IMR-90 (cell line): ENCODE results near the gene ADAMTS6. TPM values are rescaled to one million over a fixed set of nuclear protein-coding genes. Genes with fewer than 3 reads are reported as not detected.

Experiments
- ATAC-seq: fragments of 200-7000 bp; cut with Tn5 transposase; 2 replicates; pipeline ENCODE4 v1.9.1; 2020; ENCODE audit warnings: low read depth, mild to moderate bottlenecking, moderate library complexity
- BruUV-seq: library from RNA; stranded (reverse); fragments of 400-500 nt; replicated peaks from 2 replicates; lab custom pipeline; 2021; lab: Mats Ljungman, UMichigan
- CTCF ChIA-PET: fragments of 300-600 bp; formaldehyde crosslinking; extraction: SDS; loops from one replicate; lab custom pipeline; 2021; ENCODE audit warnings: antibody characterized with exemption; lab: Yijun Ruan, JAX
- POLR2A ChIA-PET: fragments of 300-600 bp; sonication (Branson Sonifier 250); formaldehyde crosslinking; loops from one replicate; lab custom pipeline; 2022; ENCODE audit warnings: antibody characterized with exemption; ENCODE audit not compliant: unreplicated experiment; lab: Charles Lee
- DNase-seq: peaks from one replicate; pipeline ENCODE4 v3.0.0; 2013
- H2AFZ ChIP-seq: replicated peaks from 2 replicates; pipeline ENCODE3; 2013; ENCODE audit warnings: low read length, mild to moderate bottlenecking; ENCODE audit not compliant: poor library complexity
- H2AK5ac ChIP-seq: 2 replicates; pipeline ENCODE4 v1.6.1; 2013; ENCODE audit warnings: low read depth, low read length, inconsistent platforms
- H2AK9ac ChIP-seq: replicated peaks from 2 replicates; pipeline ENCODE3; 2013; ENCODE audit warnings: mild to moderate bottlenecking, low read depth, low read length, moderate library complexity; ENCODE audit not compliant: poor library complexity
- H2BK120ac ChIP-seq: 2 replicates; pipeline ENCODE4 v1.6.1; 2013; ENCODE audit warnings: low read depth, low read length, inconsistent platforms
- H2BK15ac ChIP-seq: 3 replicates; pipeline ENCODE4 v1.6.1; 2013; ENCODE audit warnings: low read depth, low read length, inconsistent platforms
- H2BK20ac ChIP-seq: 2 replicates; pipeline ENCODE4 v1.6.1; 2013; ENCODE audit warnings: low read depth, mild to moderate bottlenecking, inconsistent platforms, low read length, moderate library complexity
- H2BK5ac ChIP-seq: 2 replicates; pipeline ENCODE4 v1.6.1; 2013; ENCODE audit warnings: mild to moderate bottlenecking, low read depth, low read length, inconsistent platforms; ENCODE audit not compliant: poor library complexity, severe bottlenecking
- H3K14ac ChIP-seq: replicated peaks from 2 replicates; pipeline ENCODE4 v1.6.1; 2013; ENCODE audit warnings: low read depth, low read length, inconsistent platforms
- H3K18ac ChIP-seq: 2 replicates; pipeline ENCODE4 v1.6.1; 2013; ENCODE audit warnings: low read depth, low read length, control low read depth
- H3K23ac ChIP-seq: 2 replicates; pipeline ENCODE4 v1.6.1; 2013; ENCODE audit warnings: low read depth, low read length, inconsistent platforms
- H3K27ac ChIP-seq: 2 replicates; pipeline ENCODE4 v1.5.1; 2013; ENCODE audit warnings: mild to moderate bottlenecking, control low read depth, low read length; ENCODE audit not compliant: insufficient read depth
- H3K27me3 ChIP-seq: 2 replicates; pipeline ENCODE4 v1.6.1; 2013; ENCODE audit warnings: low read length; ENCODE audit not compliant: control insufficient read depth, insufficient read depth
- H3K36me3 ChIP-seq: 2 replicates; pipeline ENCODE4 v1.6.1; 2013; ENCODE audit warnings: low read length, mixed read lengths; ENCODE audit not compliant: control insufficient read depth, insufficient read depth
- H3K4ac ChIP-seq: 2 replicates; pipeline ENCODE4 v1.6.1; 2013; ENCODE audit warnings: low read depth, low read length, inconsistent platforms
- H3K4me1 ChIP-seq: 2 replicates; pipeline ENCODE4 v1.6.1; 2013; ENCODE audit warnings: low read length, mixed read lengths; ENCODE audit not compliant: control insufficient read depth, insufficient read depth
- H3K4me2 ChIP-seq: 2 replicates; pipeline ENCODE4 v1.6.1; 2013; ENCODE audit warnings: low read depth, mild to moderate bottlenecking, control low read depth, low read length, moderate library complexity
- H3K4me3 ChIP-seq: 2 replicates; pipeline ENCODE4 v1.5.1; 2013; ENCODE audit warnings: low read depth, mild to moderate bottlenecking, control low read depth, low read length, moderate library complexity; ENCODE audit not compliant: insufficient read depth
- H3K56ac ChIP-seq: 2 replicates; pipeline ENCODE4 v1.6.1; 2013; ENCODE audit warnings: low read length, inconsistent platforms; ENCODE audit not compliant: insufficient read depth; ENCODE audit errors: extremely low read depth
- H3K79me1 ChIP-seq, 2 experiments: 2 replicates each; pipeline ENCODE4 v1.6.1; 2013; ENCODE audit warnings: low read length in 2 of 2, inconsistent platforms in 1 of 2, low read depth in 1 of 2
- H3K9ac ChIP-seq: 2 replicates; pipeline ENCODE4 v1.6.1; 2013; ENCODE audit warnings: low read depth, low read length, control low read depth
- H3K9me1 ChIP-seq: 2 replicates; pipeline ENCODE4 v1.6.1; 2013; ENCODE audit warnings: low read length, inconsistent platforms; ENCODE audit not compliant: insufficient read depth
- H3K9me3 ChIP-seq: 2 replicates; pipeline ENCODE4 v1.6.1; 2013; ENCODE audit warnings: low read length; ENCODE audit not compliant: control insufficient read depth, insufficient read depth
- H4K20me1 ChIP-seq: 2 replicates; pipeline ENCODE4 v1.6.1; 2013; ENCODE audit warnings: low read length, inconsistent platforms; ENCODE audit not compliant: insufficient read depth
- H4K5ac ChIP-seq: 2 replicates; pipeline ENCODE4 v1.6.1; 2013; ENCODE audit warnings: mild to moderate bottlenecking, low read depth, low read length, control low read depth
- H4K8ac ChIP-seq, 2 experiments: 2 replicates each; pipeline ENCODE4 v1.6.1; 2013; ENCODE audit warnings: low read depth in 2 of 2, low read length in 2 of 2, control low read depth in 1 of 2, inconsistent platforms in 1 of 2
- H4K91ac ChIP-seq: 2 replicates; pipeline ENCODE4 v1.6.1; 2013; ENCODE audit warnings: low read depth, low read length, inconsistent platforms; ENCODE audit not compliant: insufficient read depth
- CEBPB ChIP-seq: IDR thresholded peaks from 2 replicates; pipeline ENCODE4 v1.6.1; 2012; ENCODE audit warnings: low read depth, low read length, improper control_type of control experiment
- SMC3 ChIP-seq: fragments of 150-350 bp; IDR thresholded peaks from 2 replicates; pipeline ENCODE4 v1.6.1; 2016; ENCODE audit warnings: low read depth, mild to moderate bottlenecking, antibody characterized with exemption, low read length, moderate library complexity
- WGBS, 2 experiments: methylation state at CpG; one replicate each; pipeline versions ENCODE4 v1.1.5 to v1.1.7; 2013; ENCODE audit warnings: missing lambda C conversion rate in 2 of 2; ENCODE audit not compliant: insufficient read length in 1 of 2; ENCODE audit errors: extremely low coverage in 2 of 2; 5-methylcytosine and 5-hydroxymethylcytosine counted together
- dilution Hi-C: fragments of 300-500 bp; cut with HindIII; formaldehyde crosslinking; loops from one replicate; pipeline ENCODE4 v1.14.3; 2018; ENCODE audit warnings: low sequenced_read_pairs; ENCODE audit not compliant: unreplicated experiment
- in situ Hi-C: fragments of 300-500 bp; cut with MboI; formaldehyde crosslinking; loops from 3 replicates; pipeline ENCODE4 v1.14.3; 2019; ENCODE audit warnings: low sequenced_read_pairs, inconsistent platforms, mixed read lengths
- intact Hi-C: fragments of 100-400 bp; cut with micrococcal nuclease; formaldehyde crosslinking; loops from 2 replicates; pipeline ENCODE4 v1.10.0; 2022
- polyA plus RNA-seq, 3 experiments: library from polyadenylated mRNA; depleted of rRNA; stranded (reverse); fragments of >200 nt; gene quantifications; 2 replicates each; pipeline ENCODE4 v1.2.3, GENCODE V29; 2012; ENCODE audit warnings: low replicate concordance in 1 of 3
- total RNA-seq: library from RNA; depleted of rRNA; stranded (reverse); fragments of >200 nt; gene quantifications from 2 replicates; pipeline ENCODE4 v1.2.3, GENCODE V29; 2012

Gene ADAMTS6
- total and polyA plus RNA-seq, 2 of the 4 experiments (the other 2 are of a cell fraction): 23.9 to 173 TPM

- DNase-seq: peak; percentile 44
- intact Hi-C loops (no loop called here), in situ Hi-C loops (no loop called here), dilution Hi-C loops (no loop called here)
- no peak overlapping the region for H2AFZ ChIP-seq
- H3K23ac ChIP-seq: peak overlapping the region; percentile 48; the same call in 1 of the 2 replicates
- H3K9me1 ChIP-seq: peaks cover 4% of the 10 kb centered on the region; the same call in 1 of the 2 replicates
- no peaks in the 10 kb centered on the region for H4K20me1 ChIP-seq
- H3K36me3 ChIP-seq: peaks cover 1% of the 10 kb centered on the region; the same call in 1 of the 2 replicates
- no peak overlapping the region for H3K4me3 ChIP-seq
- H3K4me1 ChIP-seq: peaks cover 5% of the 10 kb centered on the region; the same call in 1 of the 2 replicates
- no peak overlapping the region; the same call in 1 of the 2 replicates for H3K4ac ChIP-seq
- no peak overlapping the region for H3K9ac ChIP-seq
- H3K27ac ChIP-seq: no peak overlapping the region
- H2AK9ac ChIP-seq: no peak overlapping the region
- no peak overlapping the region for H3K14ac ChIP-seq
- no peaks in the 10 kb centered on the region for H3K27me3 ChIP-seq
- BruUV-seq: no TSS peak
- H3K4me2 ChIP-seq: peak overlapping the region; percentile 50; the same call in 1 of the 2 replicates
- H4K91ac ChIP-seq: no peak overlapping the region
- peak overlapping the region; percentile 36; the same call in 1 of the 2 replicates for H3K56ac ChIP-seq
- POLR2A ChIA-PET: no interaction called here
- H4K8ac ChIP-seq: 0 out of 4 replicates have a peak overlapping the region, but pooled peaks of 1 of the 2 experiments have one; percentile 37
- peaks cover 25 to 37% of the 10 kb centered on the region in 2 experiments for H3K79me1 ChIP-seq
- H2BK5ac ChIP-seq: peak overlapping the region; percentile 84
- CTCF ChIA-PET: no interaction called here
- H3K9me3 ChIP-seq: no peaks in the 10 kb centered on the region
- no peak overlapping the region for H2BK15ac ChIP-seq
- peak; percentile 94 for TF ChIP-seq CEBPB
- no peak for TF ChIP-seq SMC3
- ATAC-seq: peak; percentile 42
- WGBS, 2 experiments: 58% methylated on average over 2 of the region's 3 CpGs; no CpG with 5 or more reads in 1 of the 2 experiments
- H2BK20ac ChIP-seq: peak overlapping the region; percentile 46; the same call in 1 of the 2 replicates
- H2BK120ac ChIP-seq: peak overlapping the region; percentile 68
- H4K5ac ChIP-seq: no peak overlapping the region
- H3K18ac ChIP-seq: peak overlapping the region; percentile 47; the same call in 1 of the 2 replicates
- no peak overlapping the region for H2AK5ac ChIP-seq
Observed at GRCh38 chr5:65468633-65469032, 13.1 kb downstream of the ADAMTS6 start.
